Activated B cell treated with CpG ODN at 0.5 μM for 24 hours (primary cell): ENCODE measurements around the gene BIRC3. TPM values are rescaled to one million over a fixed set of nuclear protein-coding genes. Genes with fewer than 3 reads are reported as not detected.

ENCODE experiments used
- ATAC-seq: fragments of 200-7000 bp; cut with Tn5 transposase; one replicate; pipeline ENCODE4 v1.10.0; 2021; ENCODE audit warnings: low read depth, mild to moderate bottlenecking, moderate library complexity
- CTCF ChIA-PET: fragments of 350-600 bp; sonication (Branson Sonifier 250); formaldehyde crosslinking; loops from one replicate; lab custom pipeline; 2021; ENCODE audit warnings: antibody characterized with exemption; lab: Charles Lee
- POLR2A ChIA-PET: fragments of 350-600 bp; sonication (Branson Sonifier 250); formaldehyde crosslinking; loops from one replicate; lab custom pipeline; 2021; ENCODE audit warnings: antibody characterized with exemption; lab: Charles Lee
- DNase-seq: peaks from one replicate; pipeline ENCODE4 v3.0.0; 2022
- H3K27ac Mint-ChIP-seq: one replicate; pipeline ENCODE4 v1.8.0; 2020; ENCODE audit warnings: mixed read lengths
- H3K27me3 Mint-ChIP-seq: one replicate; pipeline ENCODE4 v1.8.0; 2021; ENCODE audit warnings: mixed read lengths
- H3K36me3 Mint-ChIP-seq: one replicate; pipeline ENCODE4 v1.8.0; 2021; ENCODE audit warnings: low read depth, mixed read lengths
- H3K4me1 Mint-ChIP-seq: one replicate; pipeline ENCODE4 v1.8.0; 2021; ENCODE audit warnings: mixed read lengths
- H3K4me3 Mint-ChIP-seq: one replicate; pipeline ENCODE4 v1.8.0; 2020; ENCODE audit warnings: mild to moderate bottlenecking, mixed read lengths
- H3K9me3 Mint-ChIP-seq: one replicate; pipeline ENCODE4 v1.8.0; 2020; ENCODE audit warnings: mixed read lengths
- CTCF ChIP-seq: fragments of 200-600 bp; IDR thresholded peaks from one replicate; pipeline ENCODE4 v1.8.0; 2022; ENCODE audit warnings: antibody characterized with exemption, mild to moderate bottlenecking
- intact Hi-C: fragments of 100-400 bp; cut with micrococcal nuclease; formaldehyde crosslinking; loops from one replicate; pipeline ENCODE4 v1.15.1; 2024
- total RNA-seq: library from RNA; stranded (reverse); gene quantifications from 2 replicates; pipeline ENCODE4 v1.2.3, GENCODE V29; 2022

Gene BIRC3
- total RNA-seq, 1 donor from 2014 or later: 270 TPM

GRCh38 chr11:102302241-102302640, 15.0 kb upstream of the BIRC3 start:
- TF ChIP-seq CTCF: no peak
- intact Hi-C loops: no loop called here
- Mint-ChIP-seq H3K27ac (peak overlapping the region; percentile 85), H3K4me1 (peaks cover 92% of the 10 kb centered on the region), H3K36me3 (peaks cover 10% of the 10 kb centered on the region), H3K4me3 (no peak overlapping the region), H3K9me3 (peaks cover 3% of the 10 kb centered on the region), H3K27me3 (no peaks in the 10 kb centered on the region)
- ATAC-seq: no peak
- POLR2A ChIA-PET: interaction anchor here (0.5 to 2.2 kb wide), 4 partner anchors 12 to 18 kb away, joined by 3 to 8 read pairs (median 4); no protein-coding TSS in a partner anchor
- CTCF ChIA-PET: no interaction called here
- DNase-seq: no peak

- TF ChIP-seq CTCF: no peak
- H3K4me1 Mint-ChIP-seq: peaks cover 81% of the 10 kb centered on the region
- ChIA-PET POLR2A (no interaction called here), CTCF (no interaction called here)
- no peak for DNase-seq
- intact Hi-C loops: no loop called here
- peak overlapping the region; percentile 89 for H3K27ac Mint-ChIP-seq
- peaks cover 10% of the 10 kb centered on the region for H3K36me3 Mint-ChIP-seq
- no peak overlapping the region for H3K4me3 Mint-ChIP-seq
- no peaks in the 10 kb centered on the region for H3K27me3 Mint-ChIP-seq
- no peak for ATAC-seq
- H3K9me3 Mint-ChIP-seq: peaks cover 3% of the 10 kb centered on the region
These were observed 12.6 kb upstream of the BIRC3 start for GRCh38 chr11:102304686-102305085.

GRCh38 chr11:102305352-102306047, 11.8 kb upstream of the BIRC3 start:
- ATAC-seq (no peak), DNase-seq (no peak)
- POLR2A ChIA-PET: interaction anchor here (0.6 to 17.6 kb wide), 7 partner anchors 11 to 169 kb away, joined by 3 to 424 read pairs (median 4); partner anchors contain the start of genes BIRC2 and BIRC3
- Mint-ChIP-seq H3K4me1 (peaks cover 78% of the 10 kb centered on the region), H3K9me3 (peaks cover 3% of the 10 kb centered on the region), H3K27me3 (no peaks in the 10 kb centered on the region), H3K4me3 (peak overlapping the region; percentile 13), H3K27ac (peak overlapping the region; percentile 89), H3K36me3 (peaks cover 10% of the 10 kb centered on the region)
- intact Hi-C loops: loop anchor here (1.0 kb wide), 1 partner anchor 11 kb away; no protein-coding TSS in a partner anchor
- TF ChIP-seq CTCF: no peak
- CTCF ChIA-PET: interaction anchor here (0.9 to 12.2 kb wide), 6 partner anchors 10 to 36 kb away, joined by 3 to 98 read pairs (median 8); partner anchors contain the start of gene BIRC3

DNA sequence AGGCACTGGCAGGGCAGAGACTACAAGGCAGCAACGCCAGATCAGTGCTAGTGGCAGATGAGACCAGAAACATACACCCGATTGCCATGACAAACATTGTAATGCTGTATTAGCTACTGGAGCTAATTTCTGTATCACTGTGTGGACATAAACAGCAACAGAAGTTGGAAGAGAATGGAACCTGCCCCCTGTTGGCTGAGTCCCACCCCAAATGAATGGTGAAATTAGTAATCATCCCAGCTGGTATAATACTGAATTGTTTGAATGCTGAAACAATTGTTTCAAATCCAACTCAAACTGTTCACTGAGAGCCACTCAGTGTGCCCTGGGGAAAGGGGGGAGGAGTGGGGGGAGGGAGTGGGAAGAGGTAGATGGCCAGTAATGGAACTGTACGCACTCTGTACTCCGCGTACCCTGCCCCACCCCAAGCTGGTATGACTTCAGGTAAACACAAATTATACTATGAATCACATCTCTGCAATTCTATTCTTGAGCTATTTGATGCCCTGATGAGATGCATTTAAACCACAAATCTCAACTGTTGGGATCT, 11.2 kb upstream of the BIRC3 start:
- peaks cover 3% of the 10 kb centered on the region for H3K9me3 Mint-ChIP-seq
- ATAC-seq: peak; percentile 10
- H3K27me3 Mint-ChIP-seq: no peaks in the 10 kb centered on the region
- no peak for DNase-seq
- peaks cover 76% of the 10 kb centered on the region for H3K4me1 Mint-ChIP-seq
- H3K36me3 Mint-ChIP-seq: peaks cover 10% of the 10 kb centered on the region
- POLR2A ChIA-PET: interaction anchor here (0.6 to 17.6 kb wide), 7 partner anchors 11 to 168 kb away, joined by 3 to 424 read pairs (median 4); partner anchors contain the start of genes BIRC2 and BIRC3
- CTCF ChIA-PET: interaction anchor here (0.9 to 12.2 kb wide), 6 partner anchors 9 to 35 kb away, joined by 3 to 98 read pairs (median 8); partner anchors contain the start of gene BIRC3
- TF ChIP-seq CTCF: no peak
- intact Hi-C loops: loop anchor here (1.0 kb wide), 1 partner anchor 12 kb away; no protein-coding TSS in a partner anchor
- peak overlapping the region; percentile 13 for H3K4me3 Mint-ChIP-seq
- peak overlapping the region; percentile 89 for H3K27ac Mint-ChIP-seq
